Measurements from ENCODE around the gene ZNF343.
"Not testable (repeated sequence)": the region's sequence is repeated elsewhere in the genome, so short reads cannot be mapped to it uniquely, and the experiment has no call there.

ZNF343 gene

DNA sequence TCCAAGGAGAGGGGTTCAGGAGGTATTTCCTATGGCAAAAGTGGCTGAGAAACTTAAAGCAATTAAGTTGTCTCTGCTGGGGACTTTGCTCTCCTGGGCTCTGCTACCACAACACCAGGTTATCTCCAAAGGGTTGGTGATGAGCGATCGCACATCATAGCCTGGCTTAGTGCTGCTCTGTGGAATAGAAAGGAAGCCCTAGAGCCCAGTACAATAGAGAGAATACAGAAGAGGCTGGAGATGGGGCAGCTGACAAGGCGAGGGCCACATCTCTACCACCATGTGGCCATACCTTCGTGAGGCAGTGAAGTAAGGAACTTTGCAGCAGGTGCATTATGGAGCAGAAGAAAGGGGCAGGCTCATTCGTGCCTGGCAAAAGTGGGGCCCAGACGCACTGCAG, 19.0 kb upstream of the ZNF343 start:
- H3K27ac Mint-ChIP-seq: no peak overlapping the region
- H3K9me3 Mint-ChIP-seq: no peaks in the 10 kb centered on the region
- H3K27me3 Mint-ChIP-seq: peaks cover 45% of the 10 kb centered on the region
- no peaks in the 10 kb centered on the region for H3K36me3 Mint-ChIP-seq (ENCODE audit: low read depth)
- no peak overlapping the region for H3K4me3 Mint-ChIP-seq
- intact Hi-C loops (cut with micrococcal nuclease): no loop called here
- peaks cover 7% of the 10 kb centered on the region for H3K4me1 Mint-ChIP-seq (ENCODE audit: low read depth)

DNA sequence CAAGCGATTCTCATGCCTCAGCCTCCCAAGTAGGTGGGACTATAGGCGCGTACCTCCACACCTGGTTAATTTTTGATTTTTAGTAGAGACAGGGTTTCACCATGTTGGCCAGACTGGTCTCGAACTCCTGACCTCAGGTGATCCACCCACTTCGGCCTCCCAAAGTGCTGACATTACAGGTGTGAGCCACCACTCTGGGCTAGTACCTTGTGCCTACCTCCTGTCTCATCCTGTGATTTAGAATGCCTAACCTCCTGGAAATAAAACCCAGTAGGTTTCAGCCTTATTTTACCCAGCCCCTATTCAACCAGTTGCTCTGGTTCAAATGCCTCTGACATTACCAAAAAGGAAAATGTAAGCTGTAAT, 17.5 kb upstream of the ZNF343 start:
- H3K9me3 Mint-ChIP-seq; H3K36me3 Mint-ChIP-seq (ENCODE audit: low read depth); H3K27ac Mint-ChIP-seq; H3K4me3 Mint-ChIP-seq; intact Hi-C loops (cut with micrococcal nuclease): not testable (repeated sequence)
- Mint-ChIP-seq H3K27me3 (peaks cover 42% of the 10 kb centered on the region), H3K4me1 (ENCODE audit: low read depth) (peaks cover 12% of the 10 kb centered on the region)

DNA sequence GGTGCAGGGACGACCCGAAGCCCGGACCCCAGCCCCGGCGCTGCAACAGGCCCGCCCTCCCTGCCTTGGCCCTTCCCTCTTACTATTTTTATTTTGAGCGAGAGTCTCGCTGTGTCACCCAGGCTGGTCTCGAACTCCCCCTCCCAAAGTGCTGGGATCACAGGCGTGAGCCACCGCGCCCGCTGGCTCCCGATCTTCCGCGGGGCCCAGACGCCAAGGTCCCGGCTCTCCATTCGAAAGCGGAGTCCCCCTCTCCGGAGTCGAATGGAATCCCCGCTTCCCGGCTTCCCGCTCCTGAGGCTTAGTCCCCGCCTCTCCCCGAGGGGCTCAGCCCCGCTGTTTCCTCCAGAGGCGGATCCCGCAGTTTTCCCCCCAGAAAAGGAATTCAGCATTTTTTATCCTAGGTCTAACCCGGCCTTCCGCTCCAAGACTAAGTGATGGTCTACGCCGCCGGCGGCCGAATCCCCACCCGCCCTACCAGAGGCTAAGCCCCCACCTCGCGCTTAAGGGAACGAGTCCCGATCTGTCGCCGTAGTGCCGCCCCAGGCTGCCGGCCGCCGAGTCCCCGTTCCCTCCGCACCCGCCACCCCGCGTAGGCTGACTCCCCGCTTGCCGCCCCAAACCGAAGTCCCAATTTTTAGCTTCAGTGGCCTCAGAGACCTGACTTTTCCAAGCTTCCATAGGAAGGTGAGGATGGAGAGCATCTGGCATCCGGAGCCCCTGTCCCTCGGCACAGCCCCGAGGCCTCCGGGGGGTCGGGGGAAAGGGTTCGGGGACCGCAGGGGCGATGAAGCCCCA, 16.2 kb upstream of the ZNF343 start:
- H3K9me3 Mint-ChIP-seq: no peaks in the 10 kb centered on the region
- peak overlapping the region; percentile 89 for H3K4me3 Mint-ChIP-seq
- peaks cover 19% of the 10 kb centered on the region for H3K4me1 Mint-ChIP-seq (ENCODE audit: low read depth)
- peaks cover 43% of the 10 kb centered on the region for H3K27me3 Mint-ChIP-seq
- H3K27ac Mint-ChIP-seq: peak overlapping the region; percentile 98
- no peaks in the 10 kb centered on the region for H3K36me3 Mint-ChIP-seq (ENCODE audit: low read depth)
- intact Hi-C loops (cut with micrococcal nuclease): loop anchor here (2.0 kb wide), 2 partner anchors 54 to 126 kb away; partner anchors contain the start of gene SNRPB

DNA sequence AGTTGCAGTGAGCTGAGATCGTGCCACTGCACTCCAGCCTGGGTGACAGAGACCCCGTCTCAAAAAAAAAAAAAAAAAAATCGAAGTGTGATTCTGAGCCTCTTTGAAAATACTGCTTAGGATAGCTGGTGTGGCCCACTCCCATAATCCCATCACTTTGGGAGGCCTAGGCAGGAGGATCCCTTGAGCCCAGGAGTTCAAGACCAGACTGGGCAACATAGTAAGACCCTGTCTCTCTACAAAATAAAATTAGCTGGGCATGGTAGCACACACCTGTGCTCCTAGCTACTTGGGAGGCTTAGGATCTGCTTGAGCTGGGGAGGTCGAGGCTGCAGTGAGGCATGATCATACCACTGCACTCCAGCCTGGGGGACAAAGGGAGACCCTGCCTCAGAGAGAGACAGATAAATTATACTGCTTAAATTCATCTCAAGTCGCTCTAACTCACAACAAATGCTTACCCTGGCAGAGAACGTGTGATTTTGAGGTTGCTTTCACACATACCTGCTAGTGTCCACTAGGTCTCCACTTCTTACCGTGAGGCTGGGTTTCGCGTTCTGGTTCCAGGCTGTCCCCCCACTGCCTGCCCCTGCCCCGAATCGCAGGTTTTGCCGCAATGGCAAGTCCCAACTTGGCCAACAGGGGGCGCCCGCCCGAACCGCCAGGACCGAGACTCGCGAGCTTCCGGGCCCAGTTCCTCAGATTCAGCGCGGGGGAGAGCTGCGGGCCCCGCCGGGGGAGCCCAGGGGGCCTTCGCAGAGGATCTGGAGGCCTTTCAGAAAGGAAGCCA, 15.4 kb upstream of the ZNF343 start:
- H3K4me3 Mint-ChIP-seq: peak overlapping the region; percentile 89
- intact Hi-C loops (cut with micrococcal nuclease): loop anchor here (2.0 kb wide), 2 partner anchors 53 to 127 kb away; partner anchors contain the start of gene SNRPB
- peak overlapping the region; percentile 98 for H3K27ac Mint-ChIP-seq

DNA sequence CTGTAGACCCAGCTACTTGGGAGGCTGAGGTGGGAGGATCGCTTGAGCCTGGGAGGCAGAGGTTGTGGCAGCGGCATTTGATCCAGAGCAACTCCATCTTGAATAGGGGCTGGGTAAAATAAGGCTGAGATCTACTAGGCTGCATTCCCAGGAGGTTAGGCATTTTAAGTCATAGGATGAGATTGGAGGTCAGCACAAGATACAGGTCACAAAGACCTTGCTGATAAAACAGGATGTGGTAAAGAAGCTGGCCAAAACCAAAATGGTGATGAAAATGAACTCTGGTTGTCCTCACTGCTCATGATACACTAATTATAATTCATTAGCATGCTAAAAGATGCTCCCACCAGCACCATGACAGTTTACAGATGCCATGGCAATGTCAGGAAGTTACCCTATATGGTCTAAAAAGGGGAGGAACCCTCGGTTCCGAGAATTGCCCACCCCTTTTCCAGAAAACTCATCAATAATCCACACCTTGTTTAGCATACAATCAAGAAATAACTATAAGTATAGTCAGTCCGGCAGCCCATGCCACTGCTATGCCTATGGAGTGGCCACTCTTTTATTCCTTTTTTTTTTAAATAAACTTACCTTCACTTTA, 14.2 kb upstream of the ZNF343 start:
- H3K4me3 Mint-ChIP-seq; H3K9me3 Mint-ChIP-seq; H3K36me3 Mint-ChIP-seq (ENCODE audit: low read depth); intact Hi-C loops (cut with micrococcal nuclease); H3K27ac Mint-ChIP-seq: not testable (repeated sequence)
- H3K27me3 Mint-ChIP-seq: peaks cover 29% of the 10 kb centered on the region
- H3K4me1 Mint-ChIP-seq (ENCODE audit: low read depth): peaks cover 19% of the 10 kb centered on the region

More for the DNA sequence above, 15.4 kb upstream of the ZNF343 start:
- Mint-ChIP-seq H3K27me3 (peaks cover 38% of the 10 kb centered on the region), H3K36me3 (ENCODE audit: low read depth) (no peaks in the 10 kb centered on the region), H3K9me3 (no peaks in the 10 kb centered on the region), H3K4me1 (ENCODE audit: low read depth) (peaks cover 19% of the 10 kb centered on the region)

DNA sequence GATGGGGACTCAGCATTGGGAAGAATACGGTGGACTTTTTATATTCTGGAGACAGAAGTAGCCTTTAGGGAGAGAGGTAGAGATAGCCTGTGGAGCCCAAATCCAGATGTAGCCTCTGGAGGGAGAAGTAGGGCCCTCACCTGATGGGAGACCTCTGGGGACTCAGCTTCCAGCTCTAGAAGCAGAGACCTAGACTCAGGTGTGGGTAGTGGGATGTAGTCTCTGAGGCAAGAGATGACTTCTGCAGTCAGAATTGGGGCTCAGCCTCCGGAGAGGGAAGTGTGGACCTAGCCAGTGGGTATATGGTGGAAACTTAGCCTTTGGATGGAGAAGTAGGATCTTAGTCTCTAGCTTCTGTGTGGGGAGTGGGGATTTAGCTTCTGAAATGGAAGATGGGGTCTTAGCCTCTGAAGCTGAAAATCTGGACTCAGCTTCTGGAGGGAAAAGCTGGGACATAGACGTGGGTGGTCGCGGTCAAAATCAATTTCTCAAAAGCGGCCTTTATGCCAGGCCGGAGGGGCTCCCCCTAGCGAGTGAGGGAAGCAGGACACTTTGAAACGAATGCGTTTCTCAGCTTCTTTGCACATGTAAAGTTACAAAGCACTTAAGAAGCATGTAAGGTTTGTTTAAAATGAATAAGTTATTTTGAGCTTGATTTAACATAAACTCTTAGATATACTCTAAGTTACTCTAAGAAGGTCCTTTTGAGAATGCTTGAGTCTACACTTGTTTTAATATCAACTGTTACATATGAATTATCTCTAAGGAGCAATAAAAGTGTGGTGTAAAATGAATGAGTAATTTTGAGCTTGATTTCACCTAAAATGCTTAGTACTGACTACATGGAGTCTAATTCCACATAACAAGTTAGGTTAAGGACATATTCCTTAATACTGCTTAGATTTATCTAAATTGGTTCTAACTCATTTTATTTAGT, 12.9 kb upstream of the ZNF343 start:
- H3K4me3 Mint-ChIP-seq: no peak overlapping the region
- no peak overlapping the region for H3K27ac Mint-ChIP-seq
- peaks cover 19% of the 10 kb centered on the region for H3K4me1 Mint-ChIP-seq (ENCODE audit: low read depth)
- intact Hi-C loops (cut with micrococcal nuclease): no loop called here
- no peaks in the 10 kb centered on the region for H3K9me3 Mint-ChIP-seq
- peaks cover 17% of the 10 kb centered on the region for H3K27me3 Mint-ChIP-seq
- no peaks in the 10 kb centered on the region for H3K36me3 Mint-ChIP-seq (ENCODE audit: low read depth)

DNA sequence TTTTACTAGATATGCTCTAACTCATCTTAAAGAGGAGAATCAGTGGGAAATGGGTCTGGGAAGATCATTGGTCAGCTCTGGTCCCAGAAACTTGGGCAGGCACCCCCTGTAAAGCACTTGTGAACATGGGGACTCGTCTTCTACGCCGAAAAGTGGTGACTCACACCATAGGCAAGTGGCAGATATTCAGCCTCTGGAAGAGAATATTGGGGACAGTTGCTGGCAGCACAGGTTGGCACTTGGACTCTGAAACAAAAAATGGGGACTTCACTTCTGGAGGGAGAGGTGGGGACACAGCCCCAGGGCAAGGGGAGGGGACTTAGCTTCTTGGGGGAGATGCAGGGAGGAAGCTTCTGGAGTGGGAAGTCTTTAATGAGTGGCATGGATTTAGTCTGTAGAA, 11.9 kb upstream of the ZNF343 start:
- Mint-ChIP-seq H3K27me3 (peaks cover 13% of the 10 kb centered on the region), H3K27ac (peak overlapping the region; percentile 14), H3K4me3 (no peak overlapping the region), H3K36me3 (ENCODE audit: low read depth) (no peaks in the 10 kb centered on the region), H3K9me3 (no peaks in the 10 kb centered on the region), H3K4me1 (ENCODE audit: low read depth) (peaks cover 19% of the 10 kb centered on the region)
- intact Hi-C loops (cut with micrococcal nuclease): no loop called here

DNA sequence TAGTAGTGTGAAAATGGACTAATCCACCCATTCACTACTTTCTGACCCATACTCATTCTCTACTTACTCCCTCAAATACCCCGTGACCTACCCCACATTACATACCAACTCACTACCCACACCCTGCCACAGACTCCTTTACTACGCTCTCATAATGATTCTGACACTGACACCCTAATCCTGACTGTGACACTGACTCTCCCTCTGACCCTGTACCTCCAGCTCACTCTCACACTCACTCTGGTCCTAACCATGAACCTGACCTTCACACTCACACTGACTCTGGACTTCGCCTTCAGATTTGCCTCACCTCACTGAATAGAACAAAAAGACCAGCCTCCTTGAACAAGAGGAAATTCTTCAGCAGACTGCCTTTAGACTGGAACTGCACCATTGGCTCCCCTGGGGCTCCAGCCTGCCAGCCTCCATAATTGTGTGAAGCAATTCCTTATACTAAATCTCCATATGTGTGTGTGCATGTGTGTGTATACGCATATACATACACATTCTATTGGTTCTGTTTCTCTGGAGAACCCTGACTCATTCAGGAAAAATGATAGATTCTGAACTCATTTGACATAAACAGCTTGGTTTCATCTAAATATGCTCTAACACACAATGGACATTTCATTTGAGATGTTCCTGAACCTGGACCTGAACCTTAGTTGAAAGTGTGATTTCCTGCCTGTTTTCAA, 10.5 kb upstream of the ZNF343 start:
- Mint-ChIP-seq H3K36me3 (ENCODE audit: low read depth) (no peaks in the 10 kb centered on the region), H3K4me3 (no peak overlapping the region), H3K4me1 (ENCODE audit: low read depth) (peaks cover 23% of the 10 kb centered on the region), H3K27me3 (peaks cover 15% of the 10 kb centered on the region), H3K27ac (no peak overlapping the region), H3K9me3 (no peaks in the 10 kb centered on the region)
- intact Hi-C loops (cut with micrococcal nuclease): no loop called here

DNA sequence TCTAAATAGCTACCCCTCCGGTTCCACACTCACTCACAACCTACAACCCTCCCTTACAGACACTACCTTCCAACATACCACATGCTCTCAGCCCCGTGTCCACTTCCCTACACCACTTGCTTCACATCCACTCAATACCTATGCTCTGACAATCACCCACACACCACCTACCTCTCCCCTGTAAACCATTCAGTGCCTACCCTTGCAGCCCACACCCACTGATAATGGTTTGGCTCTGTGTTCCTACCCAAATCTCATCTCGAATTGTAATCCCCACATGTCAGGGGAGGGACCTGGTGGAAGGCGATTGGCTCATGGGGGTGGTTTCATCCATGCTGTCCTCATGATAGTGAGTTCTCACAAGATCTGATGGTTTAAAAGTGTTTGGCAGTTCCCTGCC, 9.8 kb upstream of the ZNF343 start:
- Mint-ChIP-seq H3K9me3 (no peaks in the 10 kb centered on the region), H3K27me3 (peaks cover 10% of the 10 kb centered on the region), H3K4me1 (ENCODE audit: low read depth) (peaks cover 18% of the 10 kb centered on the region), H3K36me3 (ENCODE audit: low read depth) (no peaks in the 10 kb centered on the region), H3K27ac (no peak overlapping the region), H3K4me3 (no peak overlapping the region)
- intact Hi-C loops (cut with micrococcal nuclease): no loop called here

DNA sequence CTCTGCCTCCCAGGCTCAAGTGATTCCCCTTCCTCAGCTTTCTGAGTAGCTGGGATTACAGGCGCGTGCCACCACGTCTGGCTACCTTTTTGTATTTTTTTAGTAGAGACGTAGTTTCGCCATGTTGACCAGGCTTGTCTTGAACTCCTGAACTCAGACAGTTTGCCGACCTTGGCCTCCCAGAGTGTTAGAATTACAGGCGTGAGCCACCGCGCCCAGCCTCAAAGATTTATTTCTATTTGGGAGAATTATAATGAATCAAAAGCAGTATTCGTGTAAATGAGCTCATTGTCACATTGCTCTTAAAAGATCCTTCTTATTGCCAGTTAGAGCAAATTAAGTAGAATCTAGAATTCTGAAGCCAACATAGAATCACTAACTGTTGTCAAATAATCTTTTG, 9.4 kb upstream of the ZNF343 start:
- Mint-ChIP-seq H3K36me3 (ENCODE audit: low read depth) (no peaks in the 10 kb centered on the region), H3K4me1 (ENCODE audit: low read depth) (peaks cover 18% of the 10 kb centered on the region), H3K27ac (no peak overlapping the region), H3K4me3 (no peak overlapping the region), H3K27me3 (peaks cover 10% of the 10 kb centered on the region), H3K9me3 (no peaks in the 10 kb centered on the region)
- intact Hi-C loops (cut with micrococcal nuclease): no loop called here

DNA sequence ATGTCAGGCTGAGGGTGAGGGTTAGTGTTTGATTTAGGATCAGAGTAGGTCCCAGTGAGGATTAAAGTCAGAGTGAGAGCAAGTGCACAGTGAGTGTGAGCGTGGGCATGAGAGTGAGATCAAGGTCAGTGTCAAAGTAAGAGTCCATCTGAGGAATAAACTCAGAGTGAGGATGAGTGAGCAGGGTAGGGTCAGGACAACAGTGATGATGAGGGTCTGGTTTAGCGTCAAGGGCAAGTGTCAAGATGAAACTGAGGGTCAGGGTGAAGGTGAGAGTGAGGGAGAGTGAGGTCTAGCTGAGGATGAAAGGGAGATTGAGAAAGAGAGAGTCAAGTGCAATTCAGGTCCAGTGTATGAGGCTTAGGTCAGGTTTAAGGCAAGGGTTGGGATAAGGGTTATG, 7.7 kb upstream of the ZNF343 start:
- no peak overlapping the region for H3K27ac Mint-ChIP-seq
- H3K27me3 Mint-ChIP-seq: peaks cover 9% of the 10 kb centered on the region
- no peak overlapping the region for H3K4me3 Mint-ChIP-seq
- intact Hi-C loops (cut with micrococcal nuclease): no loop called here
- H3K9me3 Mint-ChIP-seq: no peaks in the 10 kb centered on the region
- H3K36me3 Mint-ChIP-seq (ENCODE audit: low read depth): no peaks in the 10 kb centered on the region
- peaks cover 15% of the 10 kb centered on the region for H3K4me1 Mint-ChIP-seq (ENCODE audit: low read depth)

DNA sequence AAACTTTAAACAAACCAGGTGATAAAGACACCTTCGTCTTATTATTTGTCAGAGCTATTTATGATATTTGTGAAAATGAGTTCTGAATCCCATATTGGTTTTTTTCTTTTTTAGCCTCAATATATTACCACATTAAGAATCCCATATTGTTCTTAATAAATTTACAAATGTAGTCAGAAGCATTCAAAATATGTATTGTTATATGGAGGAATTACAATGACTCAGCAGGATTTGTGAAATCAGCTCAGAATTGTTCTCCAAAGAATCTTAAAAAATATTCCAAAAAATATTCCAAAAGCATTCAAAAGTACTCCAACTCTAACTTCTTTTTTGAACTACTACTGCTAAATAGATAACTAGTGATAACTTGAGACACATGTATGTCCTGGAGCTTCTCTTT, 6.5 kb upstream of the ZNF343 start:
- intact Hi-C loops (cut with micrococcal nuclease): no loop called here
- no peak overlapping the region for H3K27ac Mint-ChIP-seq
- H3K36me3 Mint-ChIP-seq (ENCODE audit: low read depth): no peaks in the 10 kb centered on the region
- H3K4me1 Mint-ChIP-seq (ENCODE audit: low read depth): peaks cover 6% of the 10 kb centered on the region
- H3K4me3 Mint-ChIP-seq: no peak overlapping the region
- peaks cover 12% of the 10 kb centered on the region for H3K27me3 Mint-ChIP-seq
- no peaks in the 10 kb centered on the region for H3K9me3 Mint-ChIP-seq

DNA sequence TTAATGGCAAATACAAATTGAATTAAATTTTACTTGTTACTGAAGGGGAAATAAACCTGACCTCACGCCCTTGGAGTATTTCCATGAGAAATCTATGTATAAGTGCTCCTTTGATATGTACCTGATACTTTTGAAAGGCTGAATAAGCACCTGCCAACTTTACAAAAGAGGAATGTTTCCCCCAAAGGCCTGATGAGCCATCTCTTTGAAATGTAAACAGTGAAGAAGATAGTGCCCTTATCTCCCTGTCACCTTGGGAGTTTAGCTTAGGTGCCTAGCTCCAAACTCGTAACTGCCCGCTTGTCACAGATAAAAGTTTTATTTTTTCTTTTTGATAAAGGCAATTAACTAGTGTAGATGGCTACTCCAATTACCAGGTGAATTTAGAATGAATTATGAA, 1.1 kb upstream of the ZNF343 start:
- Mint-ChIP-seq H3K4me1 (ENCODE audit: low read depth) (peaks cover 21% of the 10 kb centered on the region), H3K27me3 (peaks cover 10% of the 10 kb centered on the region), H3K9me3 (no peaks in the 10 kb centered on the region), H3K4me3 (no peak overlapping the region), H3K36me3 (ENCODE audit: low read depth) (peaks cover 13% of the 10 kb centered on the region), H3K27ac (no peak overlapping the region)
- intact Hi-C loops (cut with micrococcal nuclease): loop anchor here (1.0 kb wide), 1 partner anchor 39 kb away; the partner anchor contains the start of gene SNRPB

All from dendritic cell treated with granulocyte-macrophage colony-stimulating factor and Interleukin-4, amounts not matched to agents 40 ng/mL and 50 ng/mL, for 4 days (primary cell).